ENCODE data around the gene TPBGL. TPM values are rescaled to one million over a fixed set of nuclear protein-coding genes. Genes with fewer than 3 reads are reported as not detected.

TPBGL gene
- polyA plus RNA-seq, 3 donors: 0.09 to 0.14 TPM; not detected in 1

DNA sequence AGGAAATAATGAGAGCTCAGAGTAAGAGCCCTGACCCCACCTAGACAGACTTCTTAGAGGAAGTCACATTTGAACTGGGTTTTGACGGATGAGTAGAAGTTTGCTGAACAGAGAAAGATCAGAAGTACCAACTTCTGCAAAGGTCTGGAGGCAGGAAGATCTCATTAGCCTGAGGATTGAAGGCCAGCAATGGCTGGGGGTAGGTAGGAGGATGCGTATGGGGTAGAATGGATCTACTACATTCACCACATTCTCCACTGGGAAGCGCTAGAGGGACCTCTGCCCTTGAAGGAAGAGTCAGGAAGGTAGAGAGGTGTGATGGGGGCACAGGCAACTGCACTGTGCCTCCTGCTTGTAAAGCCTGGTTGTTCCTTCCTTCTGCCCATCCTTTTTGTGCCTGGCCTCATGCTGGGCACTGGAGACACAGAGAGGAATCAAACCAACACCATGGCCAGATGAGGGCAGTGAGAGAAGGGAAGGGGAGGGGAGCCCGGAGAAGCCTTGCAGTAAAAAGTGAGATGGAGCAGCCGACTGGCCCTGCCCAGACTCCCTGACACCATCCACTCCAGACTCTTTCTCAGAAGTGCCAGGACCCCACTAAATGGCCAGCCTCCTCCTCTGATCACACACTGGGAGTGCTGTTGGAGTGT is 4.9 kb downstream of the TPBGL start:
- no peak for DNase-seq

DNA sequence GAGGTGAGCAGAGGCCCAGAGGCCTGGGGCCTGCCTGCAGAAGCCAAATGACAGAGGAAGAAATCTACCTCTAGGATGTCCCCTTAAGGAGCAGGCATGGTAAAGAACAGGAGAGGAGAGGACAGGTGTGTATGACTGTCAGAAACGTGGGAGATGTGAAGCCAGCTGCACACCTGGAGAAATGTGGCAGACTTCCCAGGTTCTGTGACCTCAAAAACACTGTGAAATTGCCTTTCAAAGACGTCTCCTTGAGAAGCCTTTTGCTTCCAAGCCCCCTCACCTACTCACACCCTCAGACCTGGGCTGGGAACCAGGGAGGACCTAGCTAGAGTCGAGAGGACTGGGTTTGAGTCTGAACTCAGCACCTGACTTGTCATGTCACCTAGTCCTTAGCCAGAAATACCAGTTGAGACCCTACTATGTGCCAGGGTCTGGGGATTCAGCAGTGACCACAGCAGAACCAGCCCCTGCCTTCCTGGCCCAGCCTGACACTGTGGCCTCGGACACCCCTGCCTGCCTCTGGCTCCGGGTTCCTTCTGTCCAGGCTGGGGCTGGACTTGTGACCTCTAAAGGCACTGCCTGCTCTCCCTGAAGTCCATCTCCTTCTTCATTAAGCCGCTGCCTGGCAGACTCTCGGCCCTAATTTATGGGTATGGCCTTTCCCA is 5.6 kb downstream of the TPBGL start:
- no peak for DNase-seq

DNA sequence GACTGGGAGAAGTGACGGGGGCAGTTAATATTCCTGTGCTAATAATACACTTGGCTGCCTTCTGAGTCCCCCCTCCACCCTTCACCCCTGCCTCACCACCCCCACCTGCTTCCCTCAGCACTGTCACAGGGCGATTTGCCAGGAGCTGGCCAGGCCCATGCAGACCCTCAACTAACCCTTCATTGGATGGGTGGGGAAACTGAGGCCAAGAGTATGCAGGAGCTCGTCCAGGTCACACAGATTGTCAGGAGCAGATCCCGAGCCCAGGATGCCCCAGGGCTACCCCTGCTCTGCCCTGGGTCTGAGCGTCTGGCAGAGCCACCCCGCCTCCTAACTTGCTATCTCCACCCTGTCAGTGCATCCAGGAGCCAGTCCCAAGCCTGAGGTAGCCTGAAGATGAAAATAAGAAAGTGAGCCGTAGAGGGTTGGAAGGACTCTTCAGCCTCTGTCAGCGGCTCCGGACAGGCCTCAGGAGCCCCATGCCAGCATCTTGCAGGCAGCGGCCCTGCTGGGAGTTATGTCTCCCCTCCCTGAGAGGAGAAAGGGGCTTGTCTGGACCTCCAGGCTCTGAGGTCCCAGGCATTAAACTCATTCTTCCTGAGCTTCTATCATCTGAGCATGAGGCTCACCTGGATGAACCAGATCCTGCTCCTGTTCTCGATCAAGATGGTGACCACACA is 6.2 kb downstream of the TPBGL start:
- no peak for DNase-seq

DNA sequence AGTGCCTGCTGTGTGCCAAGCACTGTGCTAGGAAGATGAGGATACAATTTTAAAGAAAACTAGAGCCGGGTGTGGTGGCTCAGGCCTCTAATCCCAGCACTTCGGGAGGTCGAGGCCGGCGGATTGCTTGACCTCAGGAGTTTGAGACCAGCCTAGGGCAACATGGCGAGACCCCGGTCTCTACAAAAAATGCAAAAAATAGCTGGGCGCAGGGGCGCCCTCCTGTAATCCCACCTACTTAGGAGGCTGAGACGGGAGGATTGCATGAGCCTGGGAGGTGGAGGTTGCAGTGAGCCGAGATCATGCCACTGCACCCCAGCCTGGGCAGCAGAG is 8.3 kb downstream of the TPBGL start:
- DNase-seq: no peak

DNA sequence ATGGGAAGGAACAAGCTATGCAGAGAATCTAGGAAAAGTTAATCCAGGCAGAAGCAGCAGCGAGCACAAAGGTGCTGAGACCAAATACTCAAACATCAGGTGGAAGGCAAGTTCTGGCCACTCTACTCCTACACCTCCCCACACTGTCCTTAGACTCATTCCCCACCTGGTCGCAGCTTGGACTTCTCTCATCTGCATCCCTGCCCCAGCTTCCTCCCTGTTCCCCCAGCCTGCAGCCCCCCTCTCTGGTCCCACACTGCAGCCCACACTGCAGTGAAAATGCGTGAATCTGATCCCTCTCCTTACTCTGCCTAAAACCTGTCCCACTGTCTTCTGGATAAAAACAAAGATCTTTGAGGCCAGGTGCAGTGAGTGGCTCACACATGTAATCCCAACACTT is 9.1 kb downstream of the TPBGL start:
- no peak for DNase-seq

DNA sequence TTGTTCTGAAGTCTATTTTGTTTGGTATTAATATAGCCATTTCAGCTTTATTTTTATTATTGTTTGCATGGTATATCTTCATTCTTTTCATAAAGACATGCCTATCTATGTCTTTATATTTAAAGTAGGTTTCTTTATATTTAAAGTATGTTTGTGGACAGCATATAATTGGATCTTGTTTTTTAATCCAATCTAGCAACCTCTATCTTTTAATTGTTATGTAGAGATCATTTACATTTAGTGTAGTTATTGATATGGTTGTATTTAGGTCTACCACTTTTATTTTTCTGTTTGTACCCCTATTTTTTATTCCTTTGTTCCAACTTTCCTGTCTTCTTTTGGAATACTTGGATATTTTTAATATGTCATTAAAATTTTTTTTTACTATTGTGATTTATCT is 13.8 kb downstream of the TPBGL start:
- no peak for DNase-seq

DNA sequence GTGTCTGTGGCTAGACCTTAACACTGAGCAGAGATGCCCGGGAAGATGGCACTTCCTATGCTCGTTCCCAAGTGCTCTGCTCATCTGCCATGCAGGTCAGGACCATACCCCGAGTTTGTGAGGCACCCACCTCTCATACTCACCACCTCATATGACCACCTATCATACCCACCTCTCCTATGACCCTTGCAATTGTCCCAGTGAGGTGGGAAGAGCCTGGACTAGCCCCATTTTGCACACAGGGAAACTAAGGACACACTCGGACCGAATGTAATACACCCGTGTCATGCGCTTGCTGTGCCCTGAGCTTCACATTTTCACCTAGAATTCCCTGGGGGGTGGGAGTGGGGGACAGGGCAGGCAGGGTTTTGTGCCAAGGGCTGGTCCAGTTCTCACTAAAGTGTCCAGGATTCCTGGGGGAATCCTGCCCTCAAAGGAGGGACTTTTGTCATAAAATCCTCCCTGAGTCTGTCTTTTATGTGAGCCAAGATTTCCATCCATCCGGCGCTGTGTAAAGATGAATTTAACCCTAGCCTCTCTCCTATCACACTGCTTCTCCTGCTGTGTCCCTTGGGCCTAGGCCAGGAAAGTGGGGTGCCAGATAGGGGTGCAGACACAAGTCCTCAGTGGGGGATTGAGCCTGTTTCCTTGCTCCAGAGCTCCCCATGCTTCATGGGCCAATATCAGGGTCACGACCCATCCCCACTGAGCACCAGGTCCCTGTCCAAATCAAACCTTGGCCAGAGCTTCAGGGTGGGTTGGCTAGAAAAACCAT is 20.0 kb downstream of the TPBGL start:
- DNase-seq: no peak

DNA sequence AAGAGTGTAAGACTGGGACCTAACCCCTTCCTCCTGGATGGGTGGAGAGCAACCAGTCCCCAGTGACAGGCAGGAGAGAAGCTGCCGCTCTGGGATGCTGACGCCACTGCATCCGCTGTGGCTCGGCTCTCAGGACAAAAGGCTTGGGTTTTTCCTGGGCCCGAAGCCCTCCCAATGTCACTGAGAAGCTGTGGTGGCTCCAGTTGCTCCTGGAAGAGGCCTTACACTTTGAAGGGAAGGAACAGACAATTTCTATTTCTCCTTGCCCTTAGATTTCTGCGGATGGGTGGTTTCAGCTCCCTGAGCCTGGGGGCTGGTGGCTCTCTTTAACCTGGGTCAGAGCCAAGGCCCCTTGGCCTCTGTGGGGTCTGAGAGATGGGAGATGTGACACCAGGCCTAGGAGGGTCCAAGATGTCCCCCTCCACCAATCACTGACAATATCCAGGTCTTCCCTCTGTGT is 21.4 kb downstream of the TPBGL start:
- no peak for DNase-seq

DNA sequence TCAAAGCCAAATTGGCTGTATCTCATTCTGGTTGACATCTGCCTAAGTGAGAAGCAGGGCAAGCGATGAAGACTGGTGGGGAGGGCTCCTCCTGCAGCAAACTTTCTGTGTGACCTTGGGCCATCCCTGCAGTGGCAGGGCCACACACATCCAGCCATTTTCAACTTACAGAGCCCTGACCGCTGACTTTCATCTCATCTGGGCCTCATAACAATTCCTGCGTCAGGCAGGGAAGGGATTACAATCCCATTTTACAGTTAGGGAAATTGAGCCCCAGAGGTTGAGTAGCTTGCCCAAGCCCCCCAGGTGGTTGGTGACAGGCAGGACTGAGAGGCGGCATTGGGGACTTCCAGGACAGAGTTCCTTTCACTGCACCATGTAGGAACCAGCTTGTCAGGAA is 21.9 kb downstream of the TPBGL start:
- no peak for DNase-seq

DNA sequence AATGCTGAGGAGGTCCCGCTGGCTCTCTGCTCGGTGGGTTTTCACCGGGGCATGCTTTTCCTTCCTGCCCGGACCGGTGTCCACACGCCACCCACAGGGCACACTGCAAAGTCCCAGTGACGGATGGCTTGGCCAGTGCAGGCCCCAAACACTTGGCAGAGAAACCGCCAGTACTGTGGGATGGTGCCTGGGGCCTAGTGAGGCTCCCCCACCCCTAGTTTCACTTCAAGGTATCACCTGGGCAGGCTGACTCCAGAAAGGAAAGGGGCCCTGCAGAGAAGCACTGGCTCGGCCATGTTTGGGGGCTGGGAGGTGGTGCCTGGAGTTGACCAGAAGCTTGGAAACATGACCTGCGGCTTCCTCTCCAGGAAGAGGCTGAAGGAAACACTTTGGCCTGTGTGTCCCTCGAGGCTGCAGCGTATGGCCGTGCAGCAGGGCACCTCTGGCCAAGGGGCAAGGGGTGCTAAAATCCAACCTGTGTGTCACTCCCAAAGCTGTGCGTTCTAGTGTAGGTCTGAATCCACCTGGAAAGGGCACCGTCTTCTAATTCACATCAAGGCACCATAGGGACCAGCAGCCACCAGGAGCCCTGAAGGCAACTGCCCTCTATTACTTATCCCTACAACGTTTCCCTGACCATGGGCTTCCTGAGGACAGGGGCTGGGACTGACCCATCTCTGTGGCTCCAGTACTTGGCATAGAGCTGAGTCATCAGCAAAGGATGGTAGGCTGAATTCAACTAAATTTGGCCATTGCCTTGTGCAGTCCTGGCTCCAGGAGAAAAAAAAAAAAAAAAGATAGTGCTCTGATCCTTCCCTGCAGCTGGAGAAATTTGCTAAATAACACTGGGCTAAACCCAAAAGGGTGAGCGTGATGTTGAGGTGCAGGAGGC is 22.6 kb downstream of the TPBGL start:
- DNase-seq: no peak

DNA sequence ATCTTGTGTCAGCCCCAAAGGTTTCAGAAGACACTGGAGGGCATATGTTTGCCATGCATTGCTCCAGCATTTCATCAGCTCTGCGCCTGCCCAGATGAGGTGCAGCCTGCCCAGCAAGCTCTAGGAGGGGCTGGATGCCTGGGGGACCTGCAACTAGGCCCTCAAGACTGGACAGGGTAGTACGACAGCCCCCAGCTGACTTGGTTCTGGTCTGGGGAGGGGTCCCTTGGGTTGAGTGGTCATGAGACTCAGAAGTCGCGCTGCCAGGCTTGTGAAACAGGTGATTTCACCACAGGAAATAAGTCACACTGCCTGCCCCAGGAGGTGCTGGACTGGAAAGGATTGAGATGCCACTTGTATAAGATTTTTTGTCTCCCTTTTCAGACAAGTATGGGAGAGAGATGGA is 23.4 kb downstream of the TPBGL start:
- DNase-seq: no peak

DNA sequence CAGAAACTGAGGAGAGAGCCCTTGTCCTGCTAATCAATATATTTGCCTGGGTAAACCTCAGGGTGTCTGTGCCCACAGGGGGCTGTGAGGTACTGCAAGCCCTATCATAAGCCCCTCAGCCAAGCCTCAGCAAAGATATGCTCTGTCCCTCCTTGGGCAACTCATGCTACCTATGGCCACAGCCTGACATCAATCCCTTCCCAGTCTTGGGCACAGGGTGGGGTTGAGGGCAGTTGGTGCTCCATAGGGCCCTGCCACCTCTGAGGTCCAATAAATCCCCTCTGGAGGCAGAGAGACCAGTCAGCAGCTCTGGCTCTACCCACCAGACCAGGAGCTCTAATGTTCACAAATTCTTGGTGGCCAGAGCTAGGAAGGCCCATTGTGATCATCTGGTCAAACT is 23.8 kb downstream of the TPBGL start:
- DNase-seq: no peak

DNA sequence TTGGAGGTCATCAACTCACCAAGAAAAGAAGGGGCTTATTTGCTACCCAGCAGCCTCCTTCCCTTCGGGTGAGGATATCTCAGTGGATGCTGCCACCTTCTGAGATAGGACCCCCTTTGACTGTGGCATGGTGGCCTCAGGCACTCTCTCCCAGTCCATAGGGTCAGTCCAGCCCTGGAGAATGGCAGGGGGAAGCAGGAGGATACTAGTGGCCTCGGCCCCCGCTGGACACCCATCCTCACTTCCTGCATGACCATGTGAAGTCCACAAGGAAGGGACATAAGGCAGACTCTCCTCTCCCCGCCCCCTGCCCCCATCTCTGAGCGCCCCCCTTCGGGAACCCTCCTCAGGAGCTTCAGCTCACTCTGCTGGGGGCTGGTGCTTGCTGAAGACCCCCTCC is 24.4 kb downstream of the TPBGL start:
- no peak for DNase-seq

DNA sequence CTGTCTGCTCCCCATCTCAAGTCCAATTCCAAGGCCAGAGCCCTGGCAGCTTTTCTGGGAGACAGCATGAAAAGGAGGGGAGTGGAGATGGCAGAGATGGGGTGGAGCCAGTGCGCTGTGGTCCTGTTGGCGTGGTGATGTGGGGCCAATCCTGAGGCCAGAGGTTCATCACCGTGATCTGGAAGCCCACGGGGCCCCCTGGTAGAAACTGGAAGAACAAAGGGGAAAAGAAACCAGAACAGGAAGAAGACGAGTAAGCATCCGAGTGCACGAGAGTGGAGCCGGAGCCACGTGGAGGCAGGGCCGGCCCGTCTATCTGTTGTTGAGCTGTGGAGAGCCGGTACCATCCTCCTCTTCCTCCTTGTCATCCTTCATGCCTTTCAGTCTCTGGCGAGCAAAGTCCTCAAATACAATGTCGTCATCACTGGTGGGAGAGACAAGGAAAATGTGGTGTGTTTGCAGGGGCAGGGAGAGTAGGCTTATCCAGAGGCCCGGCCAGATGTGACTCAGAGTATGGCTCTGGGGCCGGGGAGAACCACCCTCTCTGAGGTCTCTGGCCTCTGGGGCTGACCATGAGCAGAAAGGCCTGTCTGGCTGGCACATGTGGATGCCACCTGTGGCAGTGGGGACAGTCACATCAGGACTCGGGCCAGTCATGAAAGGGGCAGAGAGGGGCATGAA is 25.4 kb downstream of the TPBGL start:
- no peak for DNase-seq

DNA sequence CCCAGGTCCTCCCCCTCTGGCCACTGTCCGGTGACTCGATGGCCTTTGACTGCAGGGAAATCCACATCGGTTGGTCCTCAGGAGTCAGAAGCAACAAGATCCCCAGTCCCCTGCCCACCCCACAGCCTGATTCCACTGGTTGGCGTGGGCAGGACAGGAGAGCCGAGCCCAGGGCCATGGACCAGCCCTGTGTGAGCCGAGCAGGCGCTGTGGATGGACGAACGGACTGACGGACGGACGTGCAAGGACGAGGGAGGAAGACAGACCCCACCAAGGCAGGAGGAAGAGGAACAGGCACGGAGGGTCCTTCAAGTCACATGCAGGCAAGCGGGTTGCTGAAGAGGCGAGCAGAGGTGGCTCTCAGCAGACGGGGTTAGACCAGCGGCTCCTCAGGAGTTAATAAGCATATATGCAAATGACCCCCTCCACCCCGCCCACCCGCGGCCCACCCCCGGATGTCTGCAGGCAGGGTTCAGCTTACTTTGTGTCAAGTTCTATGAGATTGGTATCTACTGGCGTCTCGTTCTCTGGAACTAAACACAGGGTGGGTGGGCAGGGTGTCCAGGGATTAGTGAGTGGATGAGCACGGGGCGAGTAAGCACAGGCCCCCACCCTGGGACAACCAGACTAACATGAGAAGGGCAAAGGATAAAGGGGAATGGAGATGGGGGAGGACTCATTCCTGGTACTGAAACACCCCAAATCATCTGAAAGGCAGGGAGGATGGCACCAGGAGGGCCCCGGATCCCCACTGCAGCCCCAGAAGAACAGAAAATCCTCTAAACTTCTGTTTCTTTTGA is 26.8 kb downstream of the TPBGL start:
- no peak for DNase-seq

DNA sequence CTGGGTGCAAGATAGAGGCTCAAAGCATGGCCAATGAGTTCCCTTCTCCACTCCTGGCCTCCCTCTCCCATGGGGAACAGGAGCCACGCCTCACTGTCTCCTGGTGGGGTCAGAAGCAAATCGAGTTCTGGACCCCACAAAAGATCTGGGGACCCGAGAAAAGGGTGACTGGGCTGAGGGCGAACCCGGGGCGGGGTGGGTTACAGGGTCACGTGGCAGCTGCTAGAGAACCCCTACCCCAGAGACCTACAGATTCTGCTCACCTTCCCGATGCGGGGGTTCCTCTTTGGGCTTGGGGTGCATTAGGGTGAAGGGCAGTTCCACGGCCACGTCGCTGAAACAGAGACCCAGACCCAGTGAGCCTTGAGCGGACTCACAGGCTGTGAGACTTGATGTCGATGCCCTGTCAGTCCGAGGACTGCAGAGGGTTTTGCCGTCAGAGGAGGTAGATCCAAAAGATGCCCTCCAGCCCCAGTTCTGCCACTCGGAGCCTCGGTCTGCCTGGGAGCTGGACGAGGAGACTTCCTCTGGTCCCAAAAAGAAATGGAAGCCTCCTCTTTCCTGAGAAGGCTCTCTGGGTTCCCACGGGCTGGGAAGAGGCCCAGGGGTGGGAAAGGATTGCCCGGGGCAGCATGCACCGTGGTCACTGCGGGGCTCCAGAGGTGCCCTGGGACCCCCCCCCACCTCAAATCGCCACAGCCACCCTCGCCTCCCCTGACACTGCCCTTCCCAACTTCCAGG is 28.2 kb downstream of the TPBGL start:
- DNase-seq: no peak

DNA sequence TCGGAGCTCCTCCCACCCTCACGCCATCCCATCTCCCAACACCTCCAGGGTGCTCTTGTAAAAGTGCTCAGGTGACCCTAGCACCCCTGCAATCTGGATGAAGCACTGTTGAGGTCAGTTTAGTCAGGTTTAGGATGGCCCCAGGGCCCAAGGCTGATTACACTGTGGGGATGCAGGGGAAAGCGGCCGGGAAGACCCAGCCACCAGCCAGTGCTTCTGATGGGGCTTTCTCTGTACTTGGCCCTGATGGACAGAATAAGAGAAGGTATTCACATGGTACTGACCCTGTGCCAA is 28.7 kb downstream of the TPBGL start:
- no peak for DNase-seq

DNA sequence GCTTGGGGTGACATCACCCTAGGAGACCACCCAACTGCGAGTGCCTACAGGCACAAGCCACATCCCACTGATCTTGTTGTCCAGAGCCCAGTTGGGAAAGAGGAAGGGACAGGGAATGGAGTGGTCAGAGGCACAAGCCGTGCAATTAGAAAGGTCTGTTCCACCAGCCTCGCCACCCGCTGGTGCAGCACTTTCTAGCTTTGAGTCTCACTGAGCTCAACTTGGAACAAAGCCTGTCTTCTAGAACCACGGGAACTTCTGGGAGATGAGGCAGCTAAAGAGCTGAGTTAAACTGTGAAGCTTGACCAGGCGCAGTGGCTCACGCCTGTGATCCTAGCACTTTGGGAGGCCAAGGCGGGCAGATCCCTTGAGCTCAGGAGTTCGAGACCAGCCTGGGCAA is 29.3 kb downstream of the TPBGL start:
- DNase-seq: no peak

DNA sequence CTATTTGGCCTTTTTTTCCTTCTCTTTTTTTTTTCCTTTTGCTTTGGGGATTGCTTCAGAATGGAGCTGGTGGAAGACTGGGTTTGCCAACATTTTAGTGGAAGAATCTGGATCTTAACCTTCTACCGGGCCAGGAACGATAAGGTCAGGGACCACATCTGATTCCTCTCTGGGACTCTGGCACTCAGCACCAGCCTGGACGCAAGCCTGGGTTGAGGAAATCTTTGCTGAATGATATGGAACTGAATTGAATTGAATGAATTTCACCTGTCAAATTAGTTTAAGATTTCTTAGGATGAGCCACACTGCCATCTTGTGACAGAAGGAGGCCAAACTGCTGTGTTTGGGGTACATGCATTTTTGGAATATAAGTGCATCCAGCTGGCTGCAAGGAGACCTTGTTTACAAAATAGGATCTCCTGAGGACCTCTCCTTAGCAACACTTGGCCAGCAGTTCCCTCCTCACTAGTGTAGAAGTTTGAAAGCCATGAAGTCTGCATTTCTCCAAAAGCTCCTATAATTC is 30.4 kb downstream of the TPBGL start:
- DNase-seq: no peak
